OCI-LY7 (cell line): Measurements from ENCODE around the gene UQCRC1. TPM values are rescaled to one million over a fixed set of nuclear protein-coding genes. Genes with fewer than 3 reads are reported as not detected.

Experiments used
- BruUV-seq: library from RNA; stranded (reverse); fragments of 400-500 nt; replicated peaks from 2 replicates; lab custom pipeline; 2021; lab: Mats Ljungman, UMichigan
- CTCF ChIA-PET: fragments of 300-600 bp; sonication (Branson Sonifier 250); formaldehyde crosslinking; loops from one replicate; lab custom pipeline; 2022; ENCODE audit warnings: antibody characterized with exemption; ENCODE audit not compliant: unreplicated experiment; lab: Charles Lee
- POLR2A ChIA-PET: fragments of 300-600 bp; sonication (Branson Sonifier 250); formaldehyde crosslinking; loops from one replicate; lab custom pipeline; 2022; ENCODE audit warnings: antibody characterized with exemption; lab: Charles Lee
- DNase-seq: peaks from one replicate; pipeline ENCODE4 v3.0.0-alpha.2; 2015; ENCODE audit warnings: low spot score
- H2AFZ ChIP-seq: fragments of 200-600 bp; sonication (generic), shearing (Covaris generic); 2 replicates; pipeline ENCODE4 v1.6.1; 2014; ENCODE audit warnings: mild to moderate bottlenecking, antibody characterized with exemption, low read length, moderate library complexity
- H3K27ac ChIP-seq: fragments of 200-600 bp; sonication (generic); 2 replicates; pipeline ENCODE4 v1.5.1; 2014; ENCODE audit warnings: mixed run types, low read depth, mild to moderate bottlenecking, moderate library complexity, low read length, inconsistent platforms; ENCODE audit not compliant: poor library complexity, severe bottlenecking
- H3K36me3 ChIP-seq: fragments of 200-600 bp; sonication (generic); 2 replicates; pipeline ENCODE4 v1.6.1; 2014; ENCODE audit warnings: mild to moderate bottlenecking, antibody characterized with exemption, low read length, moderate library complexity, mixed read lengths; ENCODE audit not compliant: insufficient read depth
- H3K4me1 ChIP-seq: fragments of 200-600 bp; sonication (generic); 2 replicates; pipeline ENCODE4 v1.5.1; 2014; ENCODE audit warnings: mild to moderate bottlenecking, low read length; ENCODE audit not compliant: insufficient read depth, poor library complexity, severe bottlenecking
- H3K4me2 ChIP-seq: fragments of 200-600 bp; sonication (generic); 2 replicates; pipeline ENCODE4 v1.6.1; 2014; ENCODE audit warnings: mild to moderate bottlenecking, low read length
- H3K4me3 ChIP-seq: fragments of 200-600 bp; sonication (generic); 2 replicates; pipeline ENCODE4 v1.5.1; 2014; ENCODE audit warnings: mild to moderate bottlenecking, low read depth, low read length; ENCODE audit not compliant: poor library complexity, severe bottlenecking
- H3K79me2 ChIP-seq: fragments of 200-600 bp; sonication (generic); 2 replicates; pipeline ENCODE4 v1.6.1; 2016; ENCODE audit warnings: low read depth, mild to moderate bottlenecking, low read length, moderate library complexity, mixed read lengths; ENCODE audit not compliant: insufficient read depth
- H3K9me2 ChIP-seq: fragments of 200-600 bp; sonication (generic); 2 replicates; pipeline ENCODE4 v1.6.1; 2016; ENCODE audit warnings: mild to moderate bottlenecking, low read length, mixed read lengths; ENCODE audit not compliant: insufficient read depth
- H3K9me3 ChIP-seq: fragments of 200-600 bp; sonication (generic); 2 replicates; pipeline ENCODE4 v1.6.1; 2014; ENCODE audit warnings: mild to moderate bottlenecking, mixed run types, low read length, mixed read lengths
- H4K20me1 ChIP-seq: fragments of 200-600 bp; sonication (generic); 2 replicates; pipeline ENCODE4 v1.6.1; 2014; ENCODE audit warnings: mild to moderate bottlenecking, antibody characterized with exemption, low read length, moderate library complexity, mixed read lengths; ENCODE audit not compliant: insufficient read depth
- EZH2phosphoT487 ChIP-seq: fragments of 200-600 bp; sonication (generic); IDR thresholded peaks from 2 replicates; pipeline ENCODE4 v1.6.1; 2018; ENCODE audit warnings: low read depth, borderline replicate concordance, mild to moderate bottlenecking, mixed run types, antibody characterized with exemption, low read length, moderate library complexity, mixed read lengths
- intact Hi-C: fragments of 100-400 bp; cut with micrococcal nuclease; formaldehyde crosslinking; loops from one replicate; pipeline ENCODE4 v1.10.0; 2022; ENCODE audit not compliant: unreplicated experiment
- total RNA-seq, 2 experiments: library from RNA; depleted of rRNA in 1 of 2; stranded (reverse); fragments of >200 nt in 1 of 2; shearing (Covaris generic) in 1 of 2; gene quantifications; 2 replicates each; pipeline ENCODE4 v1.2.3, GENCODE V29; 2014 to 2022
- TF ChIP-seq, protein P1 (sequence below): fragments of 200-600 bp; sonication (generic); conservative IDR thresholded peaks from 2 replicates; pipeline ENCODE4 v1.5.1; 2014; ENCODE audit warnings: mild to moderate bottlenecking, antibody characterized with exemption, low read length, moderate library complexity, mixed read lengths

The UQCRC1 gene
- total RNA-seq, 2 experiments from 2014 or later: 125 to 194 TPM

DNA sequence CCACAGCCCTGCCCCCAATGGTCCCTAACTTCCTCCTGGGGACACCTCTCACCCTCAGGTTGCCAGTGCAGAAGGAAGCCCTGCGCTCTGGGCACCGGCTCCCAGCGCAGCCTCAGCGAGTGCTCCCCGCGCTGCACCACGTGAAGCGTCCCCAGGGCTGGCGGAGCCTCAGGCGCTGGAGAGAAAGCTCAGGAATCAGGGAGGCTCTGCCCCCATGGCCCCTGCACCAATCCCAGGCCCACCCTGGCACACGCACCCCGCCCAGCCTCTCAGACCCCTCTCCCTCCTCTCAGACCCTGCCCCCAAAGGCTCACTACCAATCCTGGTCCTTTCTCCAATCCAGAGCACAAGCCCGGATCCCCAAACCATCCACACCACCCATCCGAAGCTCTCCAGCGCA lies 21.2 kb downstream of the UQCRC1 start:
- ChIA-PET POLR2A (no interaction called here), CTCF (no interaction called here)
- Histone ChIP-seq H2AFZ (no peak overlapping the region), H4K20me1 (no peaks in the 10 kb centered on the region), H3K4me2 (no peak overlapping the region), H3K9me2 (no peaks in the 10 kb centered on the region), H3K36me3 (no peaks in the 10 kb centered on the region), H3K9me3 (no peaks in the 10 kb centered on the region), H3K4me3 (no peak overlapping the region), H3K4me1 (no peaks in the 10 kb centered on the region), H3K27ac (no peak overlapping the region), H3K79me2 (no peaks in the 10 kb centered on the region)
- no peak for DNase-seq
- intact Hi-C loops: no loop called here
- TF ChIP-seq, protein P1, sequence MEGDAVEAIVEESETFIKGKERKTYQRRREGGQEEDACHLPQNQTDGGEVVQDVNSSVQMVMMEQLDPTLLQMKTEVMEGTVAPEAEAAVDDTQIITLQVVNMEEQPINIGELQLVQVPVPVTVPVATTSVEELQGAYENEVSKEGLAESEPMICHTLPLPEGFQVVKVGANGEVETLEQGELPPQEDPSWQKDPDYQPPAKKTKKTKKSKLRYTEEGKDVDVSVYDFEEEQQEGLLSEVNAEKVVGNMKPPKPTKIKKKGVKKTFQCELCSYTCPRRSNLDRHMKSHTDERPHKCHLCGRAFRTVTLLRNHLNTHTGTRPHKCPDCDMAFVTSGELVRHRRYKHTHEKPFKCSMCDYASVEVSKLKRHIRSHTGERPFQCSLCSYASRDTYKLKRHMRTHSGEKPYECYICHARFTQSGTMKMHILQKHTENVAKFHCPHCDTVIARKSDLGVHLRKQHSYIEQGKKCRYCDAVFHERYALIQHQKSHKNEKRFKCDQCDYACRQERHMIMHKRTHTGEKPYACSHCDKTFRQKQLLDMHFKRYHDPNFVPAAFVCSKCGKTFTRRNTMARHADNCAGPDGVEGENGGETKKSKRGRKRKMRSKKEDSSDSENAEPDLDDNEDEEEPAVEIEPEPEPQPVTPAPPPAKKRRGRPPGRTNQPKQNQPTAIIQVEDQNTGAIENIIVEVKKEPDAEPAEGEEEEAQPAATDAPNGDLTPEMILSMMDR: no peak
- TF ChIP-seq EZH2phosphoT487: no peak
- no TSS peak for BruUV-seq

DNA sequence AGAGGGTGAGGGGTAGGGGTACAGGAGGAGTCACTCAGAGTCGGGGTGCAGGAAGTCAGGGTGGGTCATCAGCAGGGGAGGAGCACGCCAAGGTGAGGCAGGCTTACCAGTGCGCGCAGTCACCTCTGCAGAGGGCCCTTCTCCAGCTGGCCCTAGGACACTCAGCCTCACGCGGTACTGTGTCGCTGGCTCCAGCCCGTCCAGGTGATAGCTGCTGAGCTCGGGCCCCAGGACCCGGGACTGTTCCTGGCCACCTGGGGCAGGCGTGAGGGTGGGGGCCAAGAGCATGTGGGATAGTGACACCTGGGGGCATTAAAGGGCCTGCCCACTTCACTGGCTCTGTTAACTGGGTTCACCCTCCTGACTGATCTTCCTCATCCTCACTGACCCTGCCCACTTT lies 21.8 kb downstream of the UQCRC1 start:
- no peak overlapping the region for H3K4me2 ChIP-seq
- H3K36me3 ChIP-seq: no peaks in the 10 kb centered on the region
- H3K9me2 ChIP-seq: no peaks in the 10 kb centered on the region
- H2AFZ ChIP-seq: no peak overlapping the region
- DNase-seq: no peak
- CTCF ChIA-PET: no interaction called here
- H3K4me1 ChIP-seq: no peaks in the 10 kb centered on the region
- no peak overlapping the region for H3K4me3 ChIP-seq
- TF ChIP-seq, protein P1: no peak
- no peak for TF ChIP-seq EZH2phosphoT487
- no peak overlapping the region for H3K27ac ChIP-seq
- H3K9me3 ChIP-seq: no peaks in the 10 kb centered on the region
- POLR2A ChIA-PET: no interaction called here
- intact Hi-C loops: no loop called here
- H4K20me1 ChIP-seq: no peaks in the 10 kb centered on the region
- no TSS peak for BruUV-seq
- no peaks in the 10 kb centered on the region for H3K79me2 ChIP-seq

DNA sequence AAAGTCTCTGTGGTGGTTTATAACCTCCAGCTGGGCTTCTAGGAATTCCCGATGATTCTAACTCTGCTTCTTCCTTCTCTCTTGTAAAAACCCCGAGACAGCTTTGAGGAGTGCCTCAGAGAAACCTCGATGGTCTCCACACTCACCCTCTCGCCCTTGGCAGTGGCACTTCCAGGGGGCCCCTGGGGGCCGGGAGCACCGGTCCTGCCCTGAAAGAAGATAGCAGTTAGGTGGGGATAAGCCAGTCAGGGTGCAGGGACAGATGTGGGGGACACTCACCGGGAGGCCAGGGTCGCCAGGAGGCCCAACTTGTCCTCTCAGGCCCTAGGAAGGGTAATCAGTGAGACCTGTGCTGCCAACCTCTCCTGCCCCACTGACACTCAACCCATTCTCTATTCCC lies 24.0 kb downstream of the UQCRC1 start:
- intact Hi-C loops: no loop called here
- Histone ChIP-seq H3K4me1 (no peaks in the 10 kb centered on the region), H3K9me2 (no peaks in the 10 kb centered on the region), H2AFZ (no peak overlapping the region), H3K4me2 (no peak overlapping the region), H3K36me3 (no peaks in the 10 kb centered on the region), H3K27ac (no peak overlapping the region), H3K4me3 (no peak overlapping the region), H3K79me2 (no peaks in the 10 kb centered on the region), H3K9me3 (no peaks in the 10 kb centered on the region), H4K20me1 (no peaks in the 10 kb centered on the region)
- DNase-seq: no peak
- ChIA-PET CTCF (no interaction called here), POLR2A (no interaction called here)
- BruUV-seq: no TSS peak
- no peak for TF ChIP-seq EZH2phosphoT487
- TF ChIP-seq, protein P1: no peak
